HG03442 (cell line): Measurements from ENCODE around the gene KRTCAP3.
"Not testable (repeated sequence)": the region's sequence is repeated elsewhere in the genome, so short reads cannot be mapped to it uniquely, and the experiment has no call there.

Experiments used
- ATAC-seq: cut with Tn5 transposase; IDR thresholded peaks from one replicate; pipeline ENCODE4 v1.9.1; 2021; ENCODE audit warnings: mild to moderate bottlenecking, moderate library complexity; ENCODE audit not compliant: unreplicated experiment

The KRTCAP3 gene

GRCh38 chr2:27441958-27442919, at the start of gene KRTCAP3:
TSS of gene KRTCAP3 (plus strand) at chr2:27442381. CDS start at chr2:27442413, 32 bp downstream.
- ATAC-seq, result no peak

GRCh38 chr2:27393225-27393624, 49.0 kb upstream of the KRTCAP3 start:
- no peak for ATAC-seq

GRCh38 chr2:27398962-27399361, 43.2 kb upstream of the KRTCAP3 start:
- no peak for ATAC-seq

- ATAC-seq, result no peak
Observed at GRCh38 chr2:27400348-27401135, 41.6 kb upstream of the KRTCAP3 start.

GRCh38 chr2:27407798-27408491, 34.2 kb upstream of the KRTCAP3 start:
- ATAC-seq, result no peak

- peak; percentile 29 for ATAC-seq
Observed at GRCh38 chr2:27408601-27409320, 33.4 kb upstream of the KRTCAP3 start.

- ATAC-seq, result peak; percentile 89
Observed at GRCh38 chr2:27409321-27410073, 32.7 kb upstream of the KRTCAP3 start, which contains the start of gene PPM1G. TSS of gene PPM1G (minus strand) at chr2:27409591. CDS start at chr2:27409422, 169 bp downstream.

- no peak for ATAC-seq
Observed at GRCh38 chr2:27412419-27413152, 29.6 kb upstream of the KRTCAP3 start.

- ATAC-seq, result no peak
Observed at GRCh38 chr2:27416151-27416550, 26.0 kb upstream of the KRTCAP3 start.

GRCh38 chr2:27420996-27421395, 21.2 kb upstream of the KRTCAP3 start:
- ATAC-seq, result no peak

- ATAC-seq, result no peak
Observed at GRCh38 chr2:27421660-27422250, 20.4 kb upstream of the KRTCAP3 start.

GRCh38 chr2:27422958-27423357, 19.2 kb upstream of the KRTCAP3 start:
- no peak for ATAC-seq

GRCh38 chr2:27425039-27425438, 17.1 kb upstream of the KRTCAP3 start:
- not testable (repeated sequence) for ATAC-seq

GRCh38 chr2:27427863-27428212, 14.3 kb upstream of the KRTCAP3 start:
- no peak for ATAC-seq

- ATAC-seq, result peak; percentile 80
Observed at GRCh38 chr2:27428213-27428977, 13.8 kb upstream of the KRTCAP3 start, which contains the start of gene NRBP1. TSS of gene NRBP1 (plus strand) at chr2:27428631. CDS start at chr2:27433274, 4,643 bp downstream.

- ATAC-seq, result peak; percentile 61
Observed at GRCh38 chr2:27428978-27429541, 13.1 kb upstream of the KRTCAP3 start.

- no peak for ATAC-seq
Observed at GRCh38 chr2:27431395-27431794, 10.8 kb upstream of the KRTCAP3 start.
